ENCODE results near the gene CD70.

Gene CD70

GRCh38 chr19:6589711-6590257, 1.2 kb downstream of the CD70 start:
- no peak for TF ChIP-seq CTCF (IDR thresholded peaks at IDR 0.05; ENCODE audit: insufficient read depth, low read length, poor library complexity, severe bottlenecking)
- Histone ChIP-seq H3K4me3 (replicated peaks; ENCODE audit: low read depth, low read length) (peak overlapping the region; percentile 88), H3K27me3 (replicated peaks; ENCODE audit: control insufficient read depth, insufficient read depth, low read length) (no peaks in the 10 kb centered on the region), H3K36me3 (ENCODE audit: control insufficient read depth, insufficient read depth, low read length) (peaks cover 19% of the 10 kb centered on the region)
- DNase-seq (ENCODE audit: extremely low read depth, insufficient read length), result no peak

GRCh38 chr19:6588508-6589345, 2.2 kb downstream of the CD70 start:
- peak overlapping the region; percentile 88 for H3K4me3 ChIP-seq (replicated peaks; ENCODE audit: low read depth, low read length)
- TF ChIP-seq CTCF (IDR thresholded peaks at IDR 0.05; ENCODE audit: insufficient read depth, low read length, poor library complexity, severe bottlenecking), result no peak
- H3K36me3 ChIP-seq (ENCODE audit: control insufficient read depth, insufficient read depth, low read length), result peaks cover 19% of the 10 kb centered on the region
- no peak for DNase-seq (ENCODE audit: extremely low read depth, insufficient read length)
- no peaks in the 10 kb centered on the region for H3K27me3 ChIP-seq (replicated peaks; ENCODE audit: control insufficient read depth, insufficient read depth, low read length)

- peak overlapping the region; percentile 88 for H3K4me3 ChIP-seq (replicated peaks; ENCODE audit: low read depth, low read length)
- H3K27me3 ChIP-seq (replicated peaks; ENCODE audit: control insufficient read depth, insufficient read depth, low read length), result no peaks in the 10 kb centered on the region
- DNase-seq (ENCODE audit: extremely low read depth, insufficient read length), result no peak
- H3K36me3 ChIP-seq (ENCODE audit: control insufficient read depth, insufficient read depth, low read length), result peaks cover 21% of the 10 kb centered on the region
- no peak for TF ChIP-seq CTCF (IDR thresholded peaks at IDR 0.05; ENCODE audit: insufficient read depth, low read length, poor library complexity, severe bottlenecking)
Observed at GRCh38 chr19:6587998-6588507, 2.9 kb downstream of the CD70 start.

DNA sequence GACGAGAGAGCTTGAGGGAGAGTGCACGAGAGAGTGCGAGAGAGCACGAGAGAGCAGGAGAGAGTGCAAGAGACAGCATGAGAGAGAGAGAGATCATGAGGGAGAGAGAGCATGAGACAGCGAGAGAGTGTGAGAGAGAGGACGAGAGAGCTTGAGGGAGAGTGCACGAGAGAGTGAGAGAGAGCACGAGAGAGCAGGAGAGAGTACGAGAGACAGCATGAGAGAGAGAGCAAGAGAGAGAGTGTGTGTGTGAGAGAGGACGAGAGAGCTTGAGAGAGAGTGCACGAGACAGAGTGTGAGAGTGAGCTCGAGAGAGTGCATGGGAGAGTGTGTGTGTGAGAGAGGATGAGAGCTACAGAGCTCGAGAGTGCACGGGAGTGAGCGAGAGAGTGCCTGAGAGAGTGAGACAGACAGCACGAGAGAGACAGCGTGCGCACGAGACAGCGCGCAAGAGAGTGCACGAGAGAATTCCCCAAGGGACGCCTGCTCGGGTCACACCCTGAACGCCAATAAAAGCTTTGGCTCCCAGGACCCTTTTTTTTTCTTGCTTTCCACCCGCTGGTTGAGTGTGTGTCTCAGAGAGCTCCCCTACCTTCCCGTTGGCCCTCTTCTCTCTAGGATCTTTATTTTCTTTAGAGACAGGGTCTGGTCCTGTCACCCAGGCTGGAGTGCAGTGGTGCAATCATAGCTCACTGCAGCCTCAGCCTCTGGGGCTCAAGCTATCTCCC, 3.7 kb downstream of the CD70 start:
- Histone ChIP-seq H3K27me3 (replicated peaks; ENCODE audit: control insufficient read depth, insufficient read depth, low read length) (no peaks in the 10 kb centered on the region), H3K36me3 (ENCODE audit: control insufficient read depth, insufficient read depth, low read length) (peaks cover 25% of the 10 kb centered on the region), H3K4me3 (replicated peaks; ENCODE audit: low read depth, low read length) (peak overlapping the region; percentile 88)
- DNase-seq (ENCODE audit: extremely low read depth, insufficient read length), result no peak
- TF ChIP-seq CTCF (IDR thresholded peaks at IDR 0.05; ENCODE audit: insufficient read depth, low read length, poor library complexity, severe bottlenecking), result no peak

DNA sequence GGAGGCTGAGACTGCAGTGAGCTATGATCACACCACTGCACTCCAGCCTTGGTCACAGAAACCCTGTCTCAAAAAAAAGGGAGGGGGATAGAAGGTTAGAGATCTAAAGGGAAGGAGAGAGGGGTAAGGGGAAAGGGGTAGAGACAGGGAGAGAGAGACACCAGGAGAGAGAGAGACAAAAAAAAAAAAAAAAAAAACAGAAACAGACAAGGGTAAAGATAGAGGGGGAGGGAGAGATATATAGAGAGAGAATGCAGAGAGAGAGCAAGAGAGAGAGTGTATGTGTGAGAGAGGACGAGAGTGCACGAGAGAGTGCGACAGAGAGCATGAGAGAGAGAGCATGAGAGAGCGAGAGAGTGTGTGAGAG, 4.2 kb downstream of the CD70 start:
- DNase-seq (ENCODE audit: extremely low read depth, insufficient read length), result no peak
- Histone ChIP-seq H3K27me3 (replicated peaks; ENCODE audit: control insufficient read depth, insufficient read depth, low read length) (no peaks in the 10 kb centered on the region), H3K36me3 (ENCODE audit: control insufficient read depth, insufficient read depth, low read length) (peaks cover 25% of the 10 kb centered on the region), H3K4me3 (replicated peaks; ENCODE audit: low read depth, low read length) (peak overlapping the region; percentile 88)
- TF ChIP-seq CTCF (IDR thresholded peaks at IDR 0.05; ENCODE audit: insufficient read depth, low read length, poor library complexity, severe bottlenecking), result no peak

All from GM06990 (cell line).